Stomach (tissue), 9 donors: Measurements from ENCODE around the gene TPH2. TPM values are rescaled to one million over a fixed set of nuclear protein-coding genes. Genes with fewer than 3 reads are reported as not detected.
A peak's percentile ranks its signal among the peaks of the same experiment; 100 is the strongest.

ENCODE experiments used
- DNase-seq, 2 donors: peaks; one replicate each; pipeline versions ENCODE4 v3.0.0 to v3.0.0-alpha.2; 2013 to 2019
- H3K27ac ChIP-seq, 5 donors: fragments of 200-600 bp in 4 of 5; sonication (generic) in 4 of 5; one replicate each; pipeline ENCODE4 v1.5.1; 2013 to 2019; ENCODE audit warnings: mild to moderate bottlenecking in 1 of 5, moderate library complexity in 1 of 5
- H3K27me3 ChIP-seq, 3 donors: fragments of 200-600 bp; sonication (generic); one replicate each; pipeline ENCODE4 v1.5.1; 2017 to 2019; ENCODE audit warnings: mixed run types in 1 of 3
- H3K36me3 ChIP-seq, 4 donors: fragments of 200-600 bp; sonication (generic); 1 replicate in 3 of 4; 2 replicates in 1 of 4; pipeline ENCODE4 v1.5.1; 2016 to 2019
- H3K4me1 ChIP-seq, 4 donors: fragments of 200-600 bp; sonication (generic); one replicate each; pipeline ENCODE4 v1.5.1; 2016 to 2019
- H3K4me3 ChIP-seq, 4 donors: fragments of 200-600 bp; sonication (generic) in 3 of 4; one replicate each; pipeline ENCODE4 v1.5.1; 2016 to 2019; ENCODE audit warnings: mild to moderate bottlenecking in 1 of 4
- H3K9me3 ChIP-seq, 4 donors: fragments of 200-600 bp; sonication (generic); one replicate each; pipeline ENCODE4 v1.5.1; 2016 to 2019
- EP300 ChIP-seq: sonication (generic); formaldehyde crosslinking; IDR thresholded peaks from one replicate; pipeline ENCODE4 v1.6.1; 2017; ENCODE audit warnings: antibody characterized with exemption
- POLR2A ChIP-seq, 4 donors: fragments of 450-650 bp; IDR thresholded peaks; one replicate each; pipeline ENCODE4 v1.6.1; 2016; ENCODE audit warnings: antibody characterized with exemption in 4 of 4, control low read depth in 2 of 4, mild to moderate bottlenecking in 1 of 4, moderate library complexity in 1 of 4
- POLR2AphosphoS5 ChIP-seq, 3 donors: sonication (generic); formaldehyde crosslinking; IDR thresholded peaks; one replicate each; pipeline ENCODE4 v1.6.1; 2016; ENCODE audit warnings: antibody characterized with exemption in 3 of 3
- WGBS, 5 donors: extraction: QIAGEN DNeasy Blood & Tissue Kit in 3 of 5; methylation state at CpG; one replicate each; pipeline versions ENCODE4 v1.1.5 to v1.1.7; 2013 to 2018; 5-methylcytosine and 5-hydroxymethylcytosine counted together
- intact Hi-C: fragments of 100-400 bp; cut with DNase I; formaldehyde crosslinking; loops from one replicate; pipeline ENCODE4 v1.15.1; 2023; ENCODE audit warnings: low total_unique reads
- polyA plus RNA-seq, 3 donors: library from polyadenylated mRNA; stranded (reverse); fragments of 200-250 nt; gene quantifications; one replicate each; pipeline ENCODE4 v1.2.3, GENCODE V29; 2013
- total RNA-seq, 5 donors: library from RNA; depleted of rRNA; stranded (reverse); fragments of >200 nt; gene quantifications; one replicate each; pipeline versions ENCODE4 v1.1.0 to v1.2.3, GENCODE V29; 2014 to 2016
- TF ChIP-seq, protein P1 (sequence below), 7 experiments: fragments of 450-650 bp in 4 of 7; fragments of 200-600 bp in 3 of 7; sonication (generic) in 3 of 7; IDR thresholded peaks; one replicate each; pipeline ENCODE4 v1.5.1; 2016 to 2019; ENCODE audit warnings: antibody characterized with exemption in 7 of 7, control low read depth in 2 of 7, mild to moderate bottlenecking in 1 of 7
- donor health status: healthy with polysubstance abuse.
- donor health status: Bipolar disorder and iron deficiency.
- donor health status: healthy.

Gene TPH2
- total and polyA plus RNA-seq, 8 donors: 0.37 TPM; not detected in 7

DNA sequence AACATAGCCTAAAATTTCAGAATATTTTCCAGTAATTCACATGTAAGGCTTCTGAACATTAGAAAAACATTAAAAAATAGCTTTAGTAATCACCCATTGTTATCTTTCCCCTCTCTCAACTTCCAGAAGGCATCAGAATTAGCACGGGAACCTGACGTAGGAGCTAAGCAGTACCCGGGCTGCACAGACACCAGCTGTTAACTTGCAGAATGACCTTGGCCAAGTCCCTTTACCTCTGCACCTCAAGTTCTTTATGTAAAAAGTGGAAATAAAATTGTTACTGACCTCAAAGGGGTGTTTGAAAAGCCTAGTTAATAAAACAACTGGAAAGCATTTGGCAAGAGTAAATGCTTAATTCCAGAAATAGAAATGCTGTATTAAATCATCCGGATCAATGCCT lies 7.2 kb downstream of the TPH2 start:
- no peak overlapping the region for H3K27ac ChIP-seq
- DNase-seq: no peak
- no peaks in the 10 kb centered on the region for H3K4me1 ChIP-seq
- 74 to 86% (median 80%) methylated on average over 4 of the region's 4 CpGs for WGBS, 5 donors
- intact Hi-C loops: no loop called here
- no peaks in the 10 kb centered on the region for H3K36me3 ChIP-seq
- no peaks in the 10 kb centered on the region for H3K9me3 ChIP-seq
- TF ChIP-seq EP300 (no peak), POLR2A (IDR thresholded peaks at IDR 0.05) (no peak)
- TF ChIP-seq, protein P1, sequence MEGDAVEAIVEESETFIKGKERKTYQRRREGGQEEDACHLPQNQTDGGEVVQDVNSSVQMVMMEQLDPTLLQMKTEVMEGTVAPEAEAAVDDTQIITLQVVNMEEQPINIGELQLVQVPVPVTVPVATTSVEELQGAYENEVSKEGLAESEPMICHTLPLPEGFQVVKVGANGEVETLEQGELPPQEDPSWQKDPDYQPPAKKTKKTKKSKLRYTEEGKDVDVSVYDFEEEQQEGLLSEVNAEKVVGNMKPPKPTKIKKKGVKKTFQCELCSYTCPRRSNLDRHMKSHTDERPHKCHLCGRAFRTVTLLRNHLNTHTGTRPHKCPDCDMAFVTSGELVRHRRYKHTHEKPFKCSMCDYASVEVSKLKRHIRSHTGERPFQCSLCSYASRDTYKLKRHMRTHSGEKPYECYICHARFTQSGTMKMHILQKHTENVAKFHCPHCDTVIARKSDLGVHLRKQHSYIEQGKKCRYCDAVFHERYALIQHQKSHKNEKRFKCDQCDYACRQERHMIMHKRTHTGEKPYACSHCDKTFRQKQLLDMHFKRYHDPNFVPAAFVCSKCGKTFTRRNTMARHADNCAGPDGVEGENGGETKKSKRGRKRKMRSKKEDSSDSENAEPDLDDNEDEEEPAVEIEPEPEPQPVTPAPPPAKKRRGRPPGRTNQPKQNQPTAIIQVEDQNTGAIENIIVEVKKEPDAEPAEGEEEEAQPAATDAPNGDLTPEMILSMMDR (IDR thresholded peaks at IDR 0.05): no peak
- H3K27me3 ChIP-seq: peaks cover 0 to 40% (median 20%) of the 10 kb centered on the region in 3 donors
- no peak overlapping the region for H3K4me3 ChIP-seq

DNA sequence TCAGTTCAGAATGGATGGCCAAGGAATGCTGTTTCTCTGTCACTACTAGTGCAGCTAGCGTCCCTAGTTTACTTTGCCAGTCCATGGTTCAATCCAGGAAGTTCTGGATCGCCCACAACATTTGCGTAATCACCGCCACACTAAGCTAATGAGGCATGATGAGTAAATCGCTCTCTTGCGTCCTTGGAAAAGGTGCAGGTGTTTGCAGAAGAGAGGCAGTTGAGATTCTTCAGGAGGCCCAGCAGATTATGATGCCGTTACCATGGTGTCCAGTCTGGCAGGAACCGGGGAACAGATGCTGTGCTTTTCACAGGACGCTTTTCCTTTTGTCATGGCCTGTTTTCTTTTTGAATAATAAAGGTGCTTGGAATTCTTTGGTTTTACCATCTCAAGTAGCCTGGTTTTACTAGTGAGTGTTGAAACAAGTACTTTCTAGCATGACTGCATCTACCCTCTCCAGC lies 9.0 kb downstream of the TPH2 start:
- DNase-seq: peak in 1 of 2 donors; percentile 64
- H3K4me3 ChIP-seq: no peak overlapping the region
- WGBS, 5 donors: 10 to 22% (median 15%) methylated on average over 9 of the region's 9 CpGs
- TF ChIP-seq, protein P1 (IDR thresholded peaks at IDR 0.05): no peak
- TF ChIP-seq POLR2A (IDR thresholded peaks at IDR 0.05): no peak
- TF ChIP-seq EP300: no peak
- TF ChIP-seq POLR2AphosphoS5 (IDR thresholded peaks at IDR 0.05): no peak
- H3K36me3 ChIP-seq: no peaks in the 10 kb centered on the region
- H3K27ac ChIP-seq: no peak overlapping the region
- H3K4me1 ChIP-seq: no peaks in the 10 kb centered on the region
- H3K27me3 ChIP-seq: peaks cover 0 to 27% (median 8%) of the 10 kb centered on the region in 3 donors
- intact Hi-C loops: no loop called here
- H3K9me3 ChIP-seq: no peaks in the 10 kb centered on the region

DNA sequence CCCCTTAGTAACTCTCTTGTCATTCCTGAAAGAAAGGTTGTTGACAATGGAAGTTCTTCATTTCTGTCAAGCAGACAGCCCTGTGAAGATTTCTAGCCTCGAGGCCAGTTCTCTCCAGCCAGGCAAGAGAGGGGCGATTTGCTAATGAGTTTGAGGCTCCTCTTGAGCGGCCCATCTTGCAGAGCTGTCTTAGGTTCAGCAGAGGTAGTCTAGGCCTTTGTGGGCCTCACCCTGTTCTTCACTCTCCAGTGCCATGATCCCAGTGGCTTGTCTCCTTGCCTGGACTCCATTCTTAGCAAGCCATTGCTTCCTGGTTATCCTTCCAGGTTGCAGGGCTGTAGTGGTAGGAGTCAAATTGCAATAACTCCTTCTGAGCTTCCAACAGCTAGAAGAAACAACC lies 9.7 kb downstream of the TPH2 start:
- WGBS, 5 donors: 39 to 63% (median 48%) methylated on average over 3 of the region's 3 CpGs
- Histone ChIP-seq H3K27ac (no peak overlapping the region), H3K36me3 (no peaks in the 10 kb centered on the region), H3K9me3 (no peaks in the 10 kb centered on the region), H3K4me1 (no peaks in the 10 kb centered on the region), H3K27me3 (peaks cover 0 to 27% (median 8%) of the 10 kb centered on the region in 3 donors), H3K4me3 (no peak overlapping the region)
- intact Hi-C loops: no loop called here
- DNase-seq: no peak
- TF ChIP-seq, protein P1 (IDR thresholded peaks at IDR 0.05): no peak
- TF ChIP-seq EP300 (no peak), POLR2A (IDR thresholded peaks at IDR 0.05) (no peak), POLR2AphosphoS5 (IDR thresholded peaks at IDR 0.05) (no peak)

DNA sequence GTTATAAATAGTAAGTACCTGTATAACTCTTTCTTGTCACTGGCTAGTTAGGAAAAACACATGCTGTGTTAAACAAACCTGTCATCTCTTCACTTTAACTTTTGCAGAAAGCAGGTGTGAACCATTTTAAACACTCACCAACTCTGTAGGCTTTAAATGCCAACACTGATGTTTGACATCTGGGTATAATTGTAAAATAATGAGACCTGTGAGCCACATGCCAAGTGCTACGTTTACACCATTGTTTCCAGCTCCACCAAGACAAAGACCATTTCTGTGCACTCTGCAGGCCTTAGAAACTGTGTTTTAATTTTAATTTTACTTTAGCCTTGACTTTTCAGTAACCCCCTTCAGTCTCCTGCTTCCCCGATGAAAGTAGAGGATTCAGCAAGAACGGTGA lies 11.0 kb downstream of the TPH2 start:
- H3K4me3 ChIP-seq: no peak overlapping the region
- TF ChIP-seq POLR2A (IDR thresholded peaks at IDR 0.05) (no peak), POLR2AphosphoS5 (IDR thresholded peaks at IDR 0.05) (no peak), EP300 (no peak)
- TF ChIP-seq, protein P1 (IDR thresholded peaks at IDR 0.05): no peak
- no peaks in the 10 kb centered on the region for H3K36me3 ChIP-seq
- H3K27ac ChIP-seq: no peak overlapping the region
- DNase-seq: no peak
- no peaks in the 10 kb centered on the region for H3K4me1 ChIP-seq
- H3K27me3 ChIP-seq: peaks cover 0 to 24% (median 8%) of the 10 kb centered on the region in 3 donors
- H3K9me3 ChIP-seq: no peaks in the 10 kb centered on the region
- intact Hi-C loops: no loop called here
- 42 to 53% (median 49%) methylated on average over 3 of the region's 3 CpGs for WGBS, 5 donors
